Testis (tissue), 3 donors: ENCODE results near the gene CELA1. TPM values are rescaled to one million over a fixed set of nuclear protein-coding genes. Genes with fewer than 3 reads are reported as not detected.
"Not testable (repeated sequence)": the region's sequence is repeated elsewhere in the genome, so short reads cannot be mapped to it uniquely, and the experiment has no call there.

Experiments
- DNase-seq: peaks from one replicate; pipeline ENCODE4 v3.0.0-alpha.2; 2019
- H3K27ac ChIP-seq, 2 donors: fragments of 200-600 bp; sonication (generic); one replicate each; pipeline ENCODE4 v1.5.1; 2019
- H3K27me3 ChIP-seq: fragments of 200-600 bp; sonication (generic); one replicate; pipeline ENCODE4 v1.5.1; 2019
- H3K36me3 ChIP-seq: fragments of 200-600 bp; sonication (generic); one replicate; pipeline ENCODE4 v1.5.1; 2017; ENCODE audit warnings: low read depth; ENCODE audit errors: missing control alignments
- H3K4me1 ChIP-seq: fragments of 200-600 bp; sonication (generic); one replicate; pipeline ENCODE4 v1.5.1; 2019
- H3K4me3 ChIP-seq, 2 donors: fragments of 200-600 bp; sonication (generic); one replicate each; pipeline ENCODE4 v1.5.1; 2017 to 2019
- H3K9me3 ChIP-seq: fragments of 200-600 bp; sonication (generic); one replicate; pipeline ENCODE4 v1.5.1; 2017
- POLR2A ChIP-seq: fragments of 450-650 bp; IDR thresholded peaks from one replicate; pipeline ENCODE4 v1.6.1; 2017; ENCODE audit warnings: antibody characterized with exemption, mild to moderate bottlenecking, moderate library complexity
- WGBS, 2 donors: methylation state at CpG; one replicate each; pipeline ENCODE4 v1.1.5; 2018; 5-methylcytosine and 5-hydroxymethylcytosine counted together
- intact Hi-C: fragments of 100-400 bp; cut with DNase I; formaldehyde crosslinking; loops from one replicate; pipeline ENCODE4 v1.15.1; 2023; ENCODE audit warnings: low total_unique reads
- polyA plus RNA-seq: library from polyadenylated mRNA; stranded (reverse); fragments of 350-450 nt; fragmentation: Illumina TruSeq; extraction: RNeasy Lipid Tissue Mini Kit (QIAGEN cat#74804); gene quantifications from one replicate; pipeline ENCODE4 v1.2.3, GENCODE V29; 2014; ENCODE audit warnings: low read depth, low replicate concordance; ENCODE audit not compliant: insufficient read depth
- total RNA-seq, 2 donors: library from RNA; depleted of rRNA; stranded (reverse); fragments of >200 nt; gene quantifications; one replicate each; pipeline ENCODE4 v1.2.3, GENCODE V29; 2016
- TF ChIP-seq, protein P1 (sequence below), 3 experiments: fragments of 450-650 bp in 2 of 3; fragments of 200-600 bp in 1 of 3; sonication (generic) in 1 of 3; IDR thresholded peaks; one replicate each; pipeline ENCODE4 v1.5.1; 2016 to 2019; ENCODE audit warnings: antibody characterized with exemption in 3 of 3, mild to moderate bottlenecking in 2 of 3, moderate library complexity in 1 of 3

CELA1 gene
- total and polyA plus RNA-seq, 3 donors from 2014 or later, result 0.50 TPM; not detected in 2

DNA sequence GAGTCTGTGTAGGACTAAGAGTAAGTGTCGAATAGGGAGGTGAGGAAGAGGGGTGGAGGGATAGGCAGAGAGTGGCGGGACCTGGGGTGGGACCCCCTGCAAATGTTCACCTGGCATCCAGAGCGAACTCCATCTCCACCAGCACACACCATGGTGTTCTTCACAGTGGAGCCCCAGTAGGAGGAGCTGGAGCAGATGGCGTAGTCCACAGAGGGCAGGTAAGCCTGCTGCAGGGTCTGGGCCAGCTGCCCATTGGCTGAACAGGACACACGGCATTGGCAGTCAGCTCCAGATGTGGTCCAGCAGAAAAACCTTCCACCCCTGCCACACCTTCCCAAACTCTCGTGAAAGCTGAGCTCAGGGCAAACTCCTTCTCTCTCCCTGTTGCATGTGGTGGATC lies 6.7 kb downstream of the CELA1 start:
- WGBS, 2 donors, result 82 to 87% methylated on average over 6 of the region's 6 CpGs
- Histone ChIP-seq H3K4me3 (no peak overlapping the region), H3K9me3 (no peaks in the 10 kb centered on the region), H3K36me3 (no peaks in the 10 kb centered on the region), H3K4me1 (peaks cover 5% of the 10 kb centered on the region), H3K27me3 (no peaks in the 10 kb centered on the region), H3K27ac (no peak overlapping the region)
- no peak for TF ChIP-seq POLR2A
- TF ChIP-seq, protein P1, sequence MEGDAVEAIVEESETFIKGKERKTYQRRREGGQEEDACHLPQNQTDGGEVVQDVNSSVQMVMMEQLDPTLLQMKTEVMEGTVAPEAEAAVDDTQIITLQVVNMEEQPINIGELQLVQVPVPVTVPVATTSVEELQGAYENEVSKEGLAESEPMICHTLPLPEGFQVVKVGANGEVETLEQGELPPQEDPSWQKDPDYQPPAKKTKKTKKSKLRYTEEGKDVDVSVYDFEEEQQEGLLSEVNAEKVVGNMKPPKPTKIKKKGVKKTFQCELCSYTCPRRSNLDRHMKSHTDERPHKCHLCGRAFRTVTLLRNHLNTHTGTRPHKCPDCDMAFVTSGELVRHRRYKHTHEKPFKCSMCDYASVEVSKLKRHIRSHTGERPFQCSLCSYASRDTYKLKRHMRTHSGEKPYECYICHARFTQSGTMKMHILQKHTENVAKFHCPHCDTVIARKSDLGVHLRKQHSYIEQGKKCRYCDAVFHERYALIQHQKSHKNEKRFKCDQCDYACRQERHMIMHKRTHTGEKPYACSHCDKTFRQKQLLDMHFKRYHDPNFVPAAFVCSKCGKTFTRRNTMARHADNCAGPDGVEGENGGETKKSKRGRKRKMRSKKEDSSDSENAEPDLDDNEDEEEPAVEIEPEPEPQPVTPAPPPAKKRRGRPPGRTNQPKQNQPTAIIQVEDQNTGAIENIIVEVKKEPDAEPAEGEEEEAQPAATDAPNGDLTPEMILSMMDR (IDR thresholded peaks at IDR 0.05), result no peak
- no peak for DNase-seq
- intact Hi-C loops, result no loop called here

DNA sequence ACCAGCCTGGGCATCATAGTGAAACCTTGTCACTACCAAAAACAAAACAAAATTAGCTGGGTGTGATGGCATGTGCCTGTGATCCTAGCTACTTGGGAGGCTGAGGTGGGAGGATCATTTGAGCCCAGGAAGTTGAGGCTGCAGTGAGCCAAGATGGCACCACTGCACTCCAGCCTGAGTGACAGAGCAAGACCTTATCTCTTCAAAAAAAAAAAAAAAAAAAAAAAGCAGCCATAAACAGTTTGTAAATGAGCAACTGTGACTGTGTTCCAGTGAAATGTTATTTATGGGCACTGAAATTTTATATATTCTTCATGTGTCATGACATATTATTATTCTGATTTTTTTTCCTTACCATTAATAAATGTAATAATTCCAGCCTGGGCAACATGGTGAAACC lies 9.1 kb downstream of the CELA1 start:
- H3K27ac ChIP-seq, H3K4me3 ChIP-seq, H3K9me3 ChIP-seq, intact Hi-C loops, H3K36me3 ChIP-seq, H3K4me1 ChIP-seq, H3K27me3 ChIP-seq, DNase-seq: not testable (repeated sequence)

DNA sequence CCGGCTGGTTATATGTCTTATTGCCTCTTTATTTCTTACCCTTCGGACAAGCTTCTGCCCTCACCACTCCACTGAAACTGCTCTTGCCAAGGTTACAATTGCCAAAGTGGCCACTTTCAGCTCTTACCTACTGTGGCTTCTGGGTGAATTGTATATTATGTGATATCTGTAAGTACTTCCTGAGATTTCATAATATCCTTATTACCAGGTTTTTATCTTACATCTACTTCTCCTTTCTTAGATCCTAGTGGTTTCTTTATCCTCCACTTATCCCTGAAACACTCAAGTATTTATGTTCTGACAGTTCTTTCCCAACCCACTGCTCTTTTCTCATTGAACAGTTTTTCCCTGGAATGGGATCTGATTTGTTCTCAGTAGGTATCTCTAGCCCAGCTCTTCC lies 10.5 kb downstream of the CELA1 start:
- no peak for TF ChIP-seq POLR2A
- TF ChIP-seq, protein P1 (IDR thresholded peaks at IDR 0.05), result no peak
- 76 to 87% methylated on average over 2 of the region's 2 CpGs for WGBS, 2 donors
- intact Hi-C loops, result no loop called here

DNA sequence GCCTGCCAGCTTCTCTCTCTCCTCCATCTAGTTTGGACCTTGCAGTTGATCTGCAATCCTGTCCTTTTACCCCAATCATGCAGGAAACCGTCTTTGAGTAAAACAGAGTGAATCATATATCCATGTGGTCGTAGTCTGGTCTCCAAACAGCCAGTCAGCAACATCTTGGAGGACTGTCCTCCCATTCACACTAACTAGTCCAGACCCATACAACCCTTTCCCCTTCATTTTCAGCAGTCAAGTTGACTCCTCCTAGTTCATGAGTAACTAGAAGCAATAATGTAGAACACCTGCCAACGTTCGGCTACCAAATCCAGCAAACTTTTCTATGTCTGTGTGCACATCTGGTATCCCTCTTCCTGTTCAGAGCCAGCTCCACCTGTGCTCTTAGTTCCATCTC lies 11.7 kb downstream of the CELA1 start:
- H3K4me3 ChIP-seq, result no peak overlapping the region
- intact Hi-C loops, result no loop called here
- 80 to 88% methylated on average over 4 of the region's 4 CpGs for WGBS, 2 donors
- H3K4me1 ChIP-seq, result no peaks in the 10 kb centered on the region
- no peaks in the 10 kb centered on the region for H3K9me3 ChIP-seq
- no peaks in the 10 kb centered on the region for H3K27me3 ChIP-seq
- TF ChIP-seq, protein P1 (IDR thresholded peaks at IDR 0.05), result no peak
- TF ChIP-seq POLR2A, result no peak
- H3K27ac ChIP-seq, result no peak overlapping the region
- no peak for DNase-seq
- H3K36me3 ChIP-seq, result no peaks in the 10 kb centered on the region

More for the DNA sequence above, 10.5 kb downstream of the CELA1 start:
- Histone ChIP-seq H3K36me3 (no peaks in the 10 kb centered on the region), H3K27ac (no peak overlapping the region), H3K9me3 (no peaks in the 10 kb centered on the region), H3K4me3 (no peak overlapping the region), H3K4me1 (peaks cover under 1% of the 10 kb centered on the region), H3K27me3 (no peaks in the 10 kb centered on the region)
- no peak for DNase-seq

DNA sequence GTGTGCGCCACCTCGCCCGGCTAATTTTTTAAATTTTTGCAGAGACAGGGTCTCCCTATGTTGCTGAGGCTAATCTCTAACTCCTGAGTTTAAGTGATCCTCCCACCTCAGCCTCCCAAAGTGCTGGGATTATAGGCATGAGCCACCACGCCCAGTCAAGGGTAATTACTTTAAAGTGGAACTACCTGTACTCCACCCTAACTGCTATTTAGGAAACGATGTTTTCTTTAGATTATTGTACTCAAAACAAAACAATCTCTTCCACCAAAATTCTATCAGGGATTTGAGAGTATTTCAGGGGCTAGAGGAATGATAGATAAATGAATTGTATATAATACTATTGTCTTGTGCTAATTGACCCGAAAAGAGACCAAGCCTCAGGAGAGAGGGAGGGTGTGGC lies 12.9 kb downstream of the CELA1 start:
- no peaks in the 10 kb centered on the region for H3K4me1 ChIP-seq
- no peaks in the 10 kb centered on the region for H3K27me3 ChIP-seq
- 77 to 78% methylated on average over 6 of the region's 6 CpGs for WGBS, 2 donors
- H3K36me3 ChIP-seq, result no peaks in the 10 kb centered on the region
- no peaks in the 10 kb centered on the region for H3K9me3 ChIP-seq
- no peak overlapping the region for H3K4me3 ChIP-seq
- TF ChIP-seq, protein P1 (IDR thresholded peaks at IDR 0.05), result no peak
- no peak for TF ChIP-seq POLR2A
- no peak overlapping the region for H3K27ac ChIP-seq
- no peak for DNase-seq
- intact Hi-C loops, result no loop called here
